Fibroblast of gingiva (primary cell): ENCODE measurements around the gene METTL27.
"Not testable (repeated sequence)": the region's sequence is repeated elsewhere in the genome, so short reads cannot be mapped to it uniquely, and the experiment has no call there.

Experiments used
- DNase-seq: peaks from one replicate; pipeline ENCODE4 v3.0.0-alpha.2; 2011; ENCODE audit warnings: low read depth

Gene METTL27

GRCh38 chr7:73820013-73820412 lies 22.3 kb downstream of the METTL27 start:
- no peak for DNase-seq

GRCh38 chr7:73817121-73817520 lies 25.2 kb downstream of the METTL27 start:
- no peak for DNase-seq

- no peak for DNase-seq
Observed at GRCh38 chr7:73815436-73815835, 26.9 kb downstream of the METTL27 start.

GRCh38 chr7:73812996-73813395 lies 29.3 kb downstream of the METTL27 start:
- no peak for DNase-seq

GRCh38 chr7:73811760-73812168 lies 30.6 kb downstream of the METTL27 start:
- DNase-seq: peak; percentile 47

- DNase-seq: no peak
Observed at GRCh38 chr7:73810998-73811360, 31.3 kb downstream of the METTL27 start.

- no peak for DNase-seq
Observed at GRCh38 chr7:73809467-73809951, 32.8 kb downstream of the METTL27 start.

GRCh38 chr7:73802459-73802858 lies 39.9 kb downstream of the METTL27 start:
- no peak for DNase-seq

GRCh38 chr7:73801577-73801976 lies 40.7 kb downstream of the METTL27 start:
- no peak for DNase-seq

- no peak for DNase-seq
Observed at GRCh38 chr7:73799282-73800141, 42.8 kb downstream of the METTL27 start.

- DNase-seq: not testable (repeated sequence)
Observed at GRCh38 chr7:73797176-73797575, 45.1 kb downstream of the METTL27 start.

- not testable (repeated sequence) for DNase-seq
Observed at GRCh38 chr7:73796656-73797055, 45.7 kb downstream of the METTL27 start.

GRCh38 chr7:73795188-73795587 lies 47.1 kb downstream of the METTL27 start:
- not testable (repeated sequence) for DNase-seq

- not testable (repeated sequence) for DNase-seq
Observed at GRCh38 chr7:73791170-73791690, 51.1 kb downstream of the METTL27 start.

- no peak for DNase-seq
Observed at GRCh38 chr7:73789051-73789450, 53.3 kb downstream of the METTL27 start.

GRCh38 chr7:73787786-73788048 lies 54.6 kb downstream of the METTL27 start:
- not testable (repeated sequence) for DNase-seq

- no peak for DNase-seq
Observed at GRCh38 chr7:73786588-73786987, 55.7 kb downstream of the METTL27 start.
